HEK293 (cell line): ENCODE data around the gene USP5.

ENCODE experiments used
- ATF2 ChIP-seq: fragments of 450-650 bp; formaldehyde crosslinking; IDR thresholded peaks from 2 replicates; pipeline ENCODE4 v1.5.1; 2016; ENCODE audit warnings: missing biosample characterization, missing genetic modification characterization, low read depth
- HIC1 ChIP-seq: fragments of 450-650 bp; formaldehyde crosslinking; IDR thresholded peaks from 2 replicates; pipeline ENCODE4 v1.5.1; 2016; ENCODE audit warnings: missing biosample characterization, missing genetic modification characterization
- IKZF3 ChIP-seq: fragments of 450-650 bp; IDR thresholded peaks from 2 replicates; pipeline ENCODE4 v1.5.0; 2018; ENCODE audit warnings: missing biosample characterization, mild to moderate bottlenecking, missing genetic modification characterization, moderate library complexity
- KLF1 ChIP-seq: fragments of 450-650 bp; formaldehyde crosslinking; IDR thresholded peaks from 2 replicates; pipeline ENCODE4 v1.5.1; 2016; ENCODE audit warnings: missing biosample characterization, missing genetic modification characterization
- KLF10 ChIP-seq: fragments of 450-650 bp; IDR thresholded peaks from 2 replicates; pipeline ENCODE4 v1.5.1; 2018; ENCODE audit warnings: missing biosample characterization, mild to moderate bottlenecking, missing genetic modification characterization
- OSR2 ChIP-seq: fragments of 450-650 bp; formaldehyde crosslinking; IDR thresholded peaks from 2 replicates; pipeline ENCODE4 v1.5.1; 2016; ENCODE audit warnings: missing biosample characterization, missing genetic modification characterization
- PRDM2 ChIP-seq: fragments of 450-650 bp; formaldehyde crosslinking; IDR thresholded peaks from 2 replicates; pipeline ENCODE4 v1.5.1; 2016; ENCODE audit warnings: missing biosample characterization, missing genetic modification characterization, borderline replicate concordance
- REST ChIP-seq: fragments of 450-650 bp; formaldehyde crosslinking; IDR thresholded peaks from 2 replicates; pipeline ENCODE4 v1.5.1; 2016; ENCODE audit warnings: missing biosample characterization, missing genetic modification characterization
- ZBTB48 ChIP-seq: fragments of 450-650 bp; formaldehyde crosslinking; IDR thresholded peaks from 2 replicates; pipeline ENCODE4 v1.5.1; 2016; ENCODE audit warnings: missing biosample characterization, missing genetic modification characterization
- ZIC2 ChIP-seq: fragments of 450-650 bp; formaldehyde crosslinking; IDR thresholded peaks from 2 replicates; pipeline ENCODE4 v1.5.1; 2016; ENCODE audit warnings: missing biosample characterization, missing genetic modification characterization
- ZNF138 ChIP-seq: fragments of 450-650 bp; formaldehyde crosslinking; IDR thresholded peaks from 2 replicates; pipeline ENCODE4 v1.5.1; 2016; ENCODE audit warnings: missing biosample characterization, missing genetic modification characterization, borderline replicate concordance
- ZNF184 ChIP-seq: fragments of 450-650 bp; IDR thresholded peaks from 2 replicates; pipeline ENCODE4 v1.5.1; 2018; ENCODE audit warnings: missing biosample characterization, mild to moderate bottlenecking, missing genetic modification characterization
- ZNF214 ChIP-seq: fragments of 450-650 bp; formaldehyde crosslinking; IDR thresholded peaks from 2 replicates; pipeline ENCODE4 v1.5.1; 2017; ENCODE audit warnings: missing biosample characterization, mild to moderate bottlenecking, missing genetic modification characterization, borderline replicate concordance
- ZNF354C ChIP-seq: fragments of 450-650 bp; formaldehyde crosslinking; IDR thresholded peaks from 2 replicates; pipeline ENCODE4 v1.5.1; 2016; ENCODE audit warnings: missing biosample characterization, missing genetic modification characterization, low read depth, borderline replicate concordance
- ZNF548 ChIP-seq: fragments of 450-650 bp; formaldehyde crosslinking; IDR thresholded peaks from 2 replicates; pipeline ENCODE4 v1.5.1; 2016; ENCODE audit warnings: missing biosample characterization, missing genetic modification characterization
- ZNF555 ChIP-seq: fragments of 450-650 bp; formaldehyde crosslinking; conservative IDR thresholded peaks from 2 replicates; pipeline ENCODE4 v1.5.1; 2017; ENCODE audit warnings: missing biosample characterization, mild to moderate bottlenecking, missing genetic modification characterization, inconsistent platforms
- ZNF561 ChIP-seq: fragments of 450-650 bp; IDR thresholded peaks from 2 replicates; pipeline ENCODE4 v1.5.1; 2018; ENCODE audit warnings: missing biosample characterization, missing genetic modification characterization, borderline replicate concordance
- ZNF585B ChIP-seq: fragments of 450-650 bp; formaldehyde crosslinking; IDR thresholded peaks from 2 replicates; pipeline ENCODE4 v1.5.1; 2016; ENCODE audit warnings: missing biosample characterization, missing genetic modification characterization
- ZNF658 ChIP-seq: fragments of 450-650 bp; formaldehyde crosslinking; IDR thresholded peaks from 2 replicates; pipeline ENCODE4; 2016; ENCODE audit warnings: missing biosample characterization, missing genetic modification characterization
- ZNF692 ChIP-seq: fragments of 450-650 bp; formaldehyde crosslinking; IDR thresholded peaks from 2 replicates; pipeline ENCODE4 v1.5.1; 2016; ENCODE audit warnings: missing biosample characterization, missing genetic modification characterization
- ZNF701 ChIP-seq: fragments of 450-650 bp; formaldehyde crosslinking; IDR thresholded peaks from 2 replicates; pipeline ENCODE4 v1.5.1; 2016; ENCODE audit warnings: missing biosample characterization, missing genetic modification characterization
- ZNF747 ChIP-seq: fragments of 450-650 bp; formaldehyde crosslinking; IDR thresholded peaks from 2 replicates; pipeline ENCODE4 v1.5.1; 2016; ENCODE audit warnings: missing biosample characterization, missing genetic modification characterization
- ZSCAN4 ChIP-seq: fragments of 450-650 bp; formaldehyde crosslinking; IDR thresholded peaks from 2 replicates; pipeline ENCODE4 v1.5.1; 2017; ENCODE audit warnings: missing biosample characterization, missing genetic modification characterization

The USP5 gene

GRCh38 chr12:6821591-6822425, 30.1 kb upstream of the USP5 start, which contains the start of gene GPR162 (continued):
- TF ChIP-seq PRDM2 (tag by site-specific recombination) (no peak), ZNF561 (tag by site-specific recombination) (no peak), ZNF701 (tag by site-specific recombination) (no peak), ZNF354C (no peak), ZNF548 (tag by site-specific recombination) (no peak), ZNF658 (tag by site-specific recombination) (no peak), ZBTB48 (tag by site-specific recombination) (peak; percentile 94), ZNF585B (tag by site-specific recombination) (no peak), ZNF214 (tag by site-specific recombination) (no peak), REST (no peak), ZNF555 (no peak), ZIC2 (tag by site-specific recombination) (peak; percentile 92), ZSCAN4 (tag by site-specific recombination) (no peak), KLF10 (tag by site-specific recombination) (no peak), KLF1 (tag by site-specific recombination) (peak; percentile 61; the same call in 1 of the 2 replicates), OSR2 (no peak), ZNF692 (tag by site-specific recombination) (no peak), ATF2 (no peak), ZNF747 (tag by site-specific recombination) (no peak), ZNF184 (tag by site-specific recombination) (no peak), ZNF138 (tag by site-specific recombination) (no peak), IKZF3 (tag by site-specific recombination) (no peak), HIC1 (tag by site-specific recombination) (peak; percentile 12; the same call in 1 of the 2 replicates)
